Smooth muscle cell (in vitro differentiated cells): Measurements from ENCODE around the gene SYCP2. TPM values are rescaled to one million over a fixed set of nuclear protein-coding genes. Genes with fewer than 3 reads are reported as not detected.

Source experiments
- DNase-seq: peaks from one replicate; lab custom pipeline; 2025; ENCODE audit not compliant: unreplicated experiment; lab: John Stamatoyannopoulos, UW
- H2AFZ ChIP-seq: fragments of 200-600 bp; sonication (generic); 2 replicates; pipeline ENCODE4 v1.6.0; 2016; ENCODE audit warnings: antibody characterized with exemption, low read depth, mild to moderate bottlenecking
- H3F3A ChIP-seq: fragments of 200-600 bp; sonication (generic); 2 replicates; pipeline ENCODE4 v1.6.0; 2017; ENCODE audit warnings: antibody characterized with exemption, low read depth
- H3K27ac ChIP-seq: fragments of 200-600 bp; sonication (generic); 2 replicates; pipeline ENCODE4 v1.5.1; 2016; ENCODE audit warnings: low read depth, mild to moderate bottlenecking
- H3K27me3 ChIP-seq: fragments of 200-600 bp; sonication (generic); 2 replicates; pipeline ENCODE4 v1.6.1; 2016; ENCODE audit warnings: low read depth, mild to moderate bottlenecking
- H3K36me3 ChIP-seq: fragments of 200-600 bp; sonication (generic); 2 replicates; pipeline ENCODE4 v1.5.1; 2016; ENCODE audit warnings: low read depth
- H3K4me1 ChIP-seq: fragments of 200-600 bp; sonication (generic); 2 replicates; pipeline ENCODE4 v1.5.1; 2016; ENCODE audit warnings: low read depth
- H3K4me2 ChIP-seq: fragments of 200-600 bp; sonication (generic); 2 replicates; pipeline ENCODE4 v1.6.0; 2016; ENCODE audit warnings: mild to moderate bottlenecking
- H3K4me3 ChIP-seq: fragments of 200-600 bp; sonication (generic); 2 replicates; pipeline ENCODE4 v1.5.1; 2016; ENCODE audit warnings: mild to moderate bottlenecking
- H3K79me2 ChIP-seq: fragments of 200-600 bp; sonication (generic); 2 replicates; pipeline ENCODE4 v1.6.0; 2016; ENCODE audit warnings: low read depth, mild to moderate bottlenecking
- H3K9ac ChIP-seq: fragments of 200-600 bp; sonication (generic); 2 replicates; pipeline ENCODE4 v1.6.0; 2016; ENCODE audit warnings: low read depth
- H3K9me3 ChIP-seq: fragments of 200-600 bp; sonication (generic); replicated peaks from 2 replicates; pipeline ENCODE4 v1.5.1; 2016; ENCODE audit warnings: low read depth
- H4K20me1 ChIP-seq: fragments of 200-600 bp; sonication (generic); 2 replicates; pipeline ENCODE4 v1.6.0; 2016; ENCODE audit warnings: low read depth
- WGBS: methylation state at CpG from one replicate; pipeline ENCODE4 v1.1.7; 2016; ENCODE audit warnings: low lambda C conversion rate; 5-methylcytosine and 5-hydroxymethylcytosine counted together
- polyA plus RNA-seq: library from polyadenylated mRNA; unstranded; fragments of >200 nt; fragmentation: Nextera tagmentation; extraction: Ambion mirVana; gene quantifications from 2 replicates; pipeline ENCODE4 v1.2.1, GENCODE V29; 2016
- total RNA-seq: library from RNA; depleted of rRNA; stranded (reverse); fragments of >200 nt; gene quantifications from 2 replicates; pipeline ENCODE4 v1.2.3, GENCODE V29; 2014
- TF ChIP-seq, protein P1 (sequence below): fragments of 200-600 bp; sonication (generic); IDR thresholded peaks from 2 replicates; pipeline ENCODE4 v1.5.1; 2017; ENCODE audit warnings: borderline replicate concordance, mild to moderate bottlenecking, antibody characterized with exemption; ENCODE audit not compliant: insufficient read depth, poor library complexity, severe bottlenecking

The SYCP2 gene
- total and polyA plus RNA-seq, 2 experiments from 2014 or later = 0.42 to 0.54 TPM

DNA sequence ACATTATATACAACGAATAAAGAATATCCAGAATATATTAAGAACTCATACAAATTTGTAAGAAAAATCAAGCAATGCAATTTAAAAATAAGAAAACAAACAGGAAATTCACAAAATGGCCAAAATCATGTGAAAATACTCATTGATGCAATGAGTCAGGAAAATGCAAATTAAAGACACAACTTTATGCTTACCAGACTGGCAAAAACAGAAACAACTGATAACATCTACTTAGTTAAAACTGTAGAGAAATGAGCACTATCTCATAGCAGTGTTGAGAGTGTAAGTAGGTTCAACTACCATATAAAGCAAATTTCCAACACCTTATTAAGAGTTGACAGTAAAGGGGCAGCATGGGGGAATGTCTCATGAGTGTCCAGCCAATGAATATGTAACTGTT, 62.3 kb downstream of the SYCP2 start:
- Histone ChIP-seq H3K79me2 (no peaks in the 10 kb centered on the region), H2AFZ (no peak overlapping the region), H3K4me1 (peaks cover 3% of the 10 kb centered on the region), H3K4me2 (no peak overlapping the region), H3K9ac (no peak overlapping the region), H3K4me3 (no peak overlapping the region), H3K27ac (no peak overlapping the region), H3F3A (no peaks in the 10 kb centered on the region), H3K36me3 (no peaks in the 10 kb centered on the region), H3K27me3 (peaks cover 10% of the 10 kb centered on the region), H3K9me3 (no peaks in the 10 kb centered on the region), H4K20me1 (no peaks in the 10 kb centered on the region)
- TF ChIP-seq, protein P1, sequence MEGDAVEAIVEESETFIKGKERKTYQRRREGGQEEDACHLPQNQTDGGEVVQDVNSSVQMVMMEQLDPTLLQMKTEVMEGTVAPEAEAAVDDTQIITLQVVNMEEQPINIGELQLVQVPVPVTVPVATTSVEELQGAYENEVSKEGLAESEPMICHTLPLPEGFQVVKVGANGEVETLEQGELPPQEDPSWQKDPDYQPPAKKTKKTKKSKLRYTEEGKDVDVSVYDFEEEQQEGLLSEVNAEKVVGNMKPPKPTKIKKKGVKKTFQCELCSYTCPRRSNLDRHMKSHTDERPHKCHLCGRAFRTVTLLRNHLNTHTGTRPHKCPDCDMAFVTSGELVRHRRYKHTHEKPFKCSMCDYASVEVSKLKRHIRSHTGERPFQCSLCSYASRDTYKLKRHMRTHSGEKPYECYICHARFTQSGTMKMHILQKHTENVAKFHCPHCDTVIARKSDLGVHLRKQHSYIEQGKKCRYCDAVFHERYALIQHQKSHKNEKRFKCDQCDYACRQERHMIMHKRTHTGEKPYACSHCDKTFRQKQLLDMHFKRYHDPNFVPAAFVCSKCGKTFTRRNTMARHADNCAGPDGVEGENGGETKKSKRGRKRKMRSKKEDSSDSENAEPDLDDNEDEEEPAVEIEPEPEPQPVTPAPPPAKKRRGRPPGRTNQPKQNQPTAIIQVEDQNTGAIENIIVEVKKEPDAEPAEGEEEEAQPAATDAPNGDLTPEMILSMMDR = no peak
- no peak for DNase-seq
- 77% methylated on average over 1 of the region's 1 CpG for WGBS

DNA sequence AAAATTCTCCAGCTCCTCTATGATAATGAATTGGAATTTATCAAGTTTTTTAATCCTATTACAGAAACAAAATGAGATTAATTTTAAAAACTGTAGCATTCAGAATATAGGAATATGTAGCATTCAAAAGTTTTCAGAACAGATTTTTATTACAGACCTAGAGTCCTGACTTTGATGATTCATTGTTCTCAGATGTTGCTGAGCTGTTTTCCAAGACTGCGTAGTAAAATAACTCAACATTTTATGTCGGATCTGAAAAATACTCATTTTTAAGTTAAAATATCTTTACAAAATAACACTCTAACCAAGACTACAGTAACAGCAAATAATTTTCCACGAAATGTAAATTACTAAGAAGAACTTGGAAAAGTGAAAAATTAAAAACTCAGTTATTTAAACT, 67.1 kb downstream of the SYCP2 start:
- H3K4me3 ChIP-seq = no peak overlapping the region
- TF ChIP-seq, protein P1 = no peak
- H3F3A ChIP-seq = no peaks in the 10 kb centered on the region
- H4K20me1 ChIP-seq = no peaks in the 10 kb centered on the region
- H3K27ac ChIP-seq = no peak overlapping the region
- no peak overlapping the region for H3K4me2 ChIP-seq
- no peaks in the 10 kb centered on the region for H3K79me2 ChIP-seq
- no peaks in the 10 kb centered on the region for H3K9me3 ChIP-seq
- peaks cover 3% of the 10 kb centered on the region for H3K4me1 ChIP-seq
- H2AFZ ChIP-seq = no peak overlapping the region
- WGBS = 55% methylated on average over 3 of the region's 3 CpGs
- no peak for DNase-seq
- peaks cover 10% of the 10 kb centered on the region for H3K27me3 ChIP-seq
- no peaks in the 10 kb centered on the region for H3K36me3 ChIP-seq
- no peak overlapping the region for H3K9ac ChIP-seq

DNA sequence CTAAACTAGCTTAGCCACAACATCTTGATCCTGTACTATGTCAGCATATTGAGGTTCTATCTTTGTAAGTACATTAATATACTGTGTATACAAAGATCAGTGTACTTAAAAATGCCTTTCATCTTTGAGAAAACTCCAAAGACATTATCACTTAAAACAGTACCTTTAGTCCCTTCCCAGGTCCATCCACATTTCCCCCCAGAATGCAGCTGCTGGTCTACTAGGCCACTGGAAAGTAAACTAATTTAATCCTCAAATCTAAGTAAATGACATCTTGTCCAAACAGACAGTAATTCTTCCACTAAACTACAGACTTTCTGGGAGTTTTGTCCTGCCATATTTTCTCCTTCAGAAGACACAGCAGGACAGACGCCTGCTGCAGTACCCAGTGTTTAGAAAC, 68.7 kb downstream of the SYCP2 start:
- no peak overlapping the region for H3K4me3 ChIP-seq
- no peaks in the 10 kb centered on the region for H3K79me2 ChIP-seq
- no peaks in the 10 kb centered on the region for H4K20me1 ChIP-seq
- TF ChIP-seq, protein P1 = no peak
- no peak overlapping the region for H3K4me2 ChIP-seq
- no peaks in the 10 kb centered on the region for H3F3A ChIP-seq
- no peak overlapping the region for H3K27ac ChIP-seq
- 62% methylated on average over 1 of the region's 1 CpG for WGBS
- H3K9me3 ChIP-seq = no peaks in the 10 kb centered on the region
- H3K4me1 ChIP-seq = peaks cover 3% of the 10 kb centered on the region
- H3K27me3 ChIP-seq = peaks cover 10% of the 10 kb centered on the region
- no peaks in the 10 kb centered on the region for H3K36me3 ChIP-seq
- DNase-seq = no peak
- no peak overlapping the region for H3K9ac ChIP-seq
- no peak overlapping the region for H2AFZ ChIP-seq

DNA sequence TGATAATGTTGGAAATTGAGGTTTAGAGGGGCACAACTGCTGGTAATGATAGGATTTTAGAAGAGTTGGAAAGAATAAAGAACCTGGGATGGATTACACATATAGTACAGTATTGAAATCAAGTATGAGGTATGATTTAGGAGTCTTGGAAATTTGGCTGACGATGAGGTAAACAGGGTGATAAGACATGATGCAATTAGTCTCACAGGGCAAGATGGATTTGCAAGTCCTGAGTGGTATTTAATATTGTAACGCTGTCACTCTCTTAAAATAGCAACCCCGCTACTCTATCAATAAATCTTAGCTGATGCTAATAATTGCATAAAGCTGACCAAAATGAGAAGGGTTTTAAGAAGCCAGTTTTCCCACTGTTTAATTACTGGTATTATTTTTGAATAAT, 70.4 kb downstream of the SYCP2 start:
- Histone ChIP-seq H3K4me2 (no peak overlapping the region), H3K4me1 (peaks cover 3% of the 10 kb centered on the region), H3K27me3 (peaks cover 4% of the 10 kb centered on the region), H3K4me3 (no peak overlapping the region), H3K9ac (no peak overlapping the region), H4K20me1 (no peaks in the 10 kb centered on the region), H3K79me2 (no peaks in the 10 kb centered on the region), H3K36me3 (no peaks in the 10 kb centered on the region), H3K27ac (no peak overlapping the region), H3F3A (no peaks in the 10 kb centered on the region), H2AFZ (no peak overlapping the region), H3K9me3 (no peaks in the 10 kb centered on the region)
- TF ChIP-seq, protein P1 = no peak
- WGBS = 87% methylated on average over 3 of the region's 3 CpGs
- DNase-seq = no peak
